H1 (cell line): ENCODE measurements around the gene TGFA. TPM values are rescaled to one million over a fixed set of nuclear protein-coding genes. Genes with fewer than 3 reads are reported as not detected.

Source experiments
- CTCF ChIA-PET: fragments of 300-600 bp; sonication (Branson Sonifier 250); formaldehyde crosslinking; loops from one replicate; lab custom pipeline; 2021; ENCODE audit not compliant: partially characterized antibody; lab: Charles Lee
- POLR2A ChIA-PET: fragments of 300-600 bp; sonication (Branson Sonifier 250); formaldehyde crosslinking; loops from one replicate; lab custom pipeline; 2021; ENCODE audit warnings: inconsistent platforms; ENCODE audit not compliant: partially characterized antibody; lab: Charles Lee
- DNase-seq, 2 experiments: peaks; one replicate each; pipeline versions ENCODE4 v3.0.0 to v3.0.0-alpha.2; 2010 to 2022; ENCODE audit warnings: low spot score in 2 of 2, low read depth in 1 of 2, mixed read lengths in 1 of 2
- FAIRE-seq: peaks from 2 replicates; lab custom pipeline; 2011; peaks lifted over from hg19 to GRCh38; lab: Jason Lieb, UNC
- H2AFZ ChIP-seq: 2 replicates; pipeline ENCODE4 v1.8.1; 2012; ENCODE audit warnings: low read length, inconsistent platforms
- H2AK5ac ChIP-seq: 2 replicates; pipeline ENCODE4 v1.6.1; 2013; ENCODE audit warnings: low read depth, low read length
- H2BK120ac ChIP-seq: replicated peaks from 2 replicates; pipeline ENCODE3; 2013; ENCODE audit warnings: low read depth, low read length, inconsistent platforms
- H2BK12ac ChIP-seq: 2 replicates; pipeline ENCODE4 v1.6.1; 2013; ENCODE audit warnings: low read depth, low read length
- H2BK15ac ChIP-seq: 2 replicates; pipeline ENCODE4 v1.6.1; 2013; ENCODE audit warnings: low read length
- H2BK20ac ChIP-seq: 2 replicates; pipeline ENCODE4 v1.6.1; 2013; ENCODE audit warnings: low read length
- H2BK5ac ChIP-seq: 2 replicates; pipeline ENCODE4 v1.6.1; 2013; ENCODE audit warnings: low read depth, low read length
- H3K14ac ChIP-seq: 2 replicates; pipeline ENCODE4 v1.6.1; 2013; ENCODE audit warnings: inconsistent platforms; ENCODE audit not compliant: insufficient read length
- H3K18ac ChIP-seq: 2 replicates; pipeline ENCODE4 v1.6.1; 2013; ENCODE audit warnings: low read length; ENCODE audit errors: extremely low read depth
- H3K23ac ChIP-seq: 2 replicates; pipeline ENCODE4 v1.6.1; 2013; ENCODE audit warnings: inconsistent platforms; ENCODE audit not compliant: insufficient read length
- H3K23me2 ChIP-seq: 2 replicates; pipeline ENCODE4 v1.6.1; 2013; ENCODE audit warnings: low read depth, low read length
- H3K27ac ChIP-seq: 2 replicates; pipeline ENCODE4 v1.6.1; 2011; ENCODE audit warnings: low read depth, low read length, inconsistent platforms
- H3K27me3 ChIP-seq, 4 experiments: replicated peaks in 1 of 4; 1 replicate in 1 of 4; 2 replicates in 3 of 4; pipeline versions ENCODE4 v1.6.1 to v1.8.1; 2011 to 2013; ENCODE audit warnings: low read length in 3 of 4, mild to moderate bottlenecking in 3 of 4, inconsistent platforms in 2 of 4, mixed read lengths in 2 of 4, moderate library complexity in 1 of 4; ENCODE audit not compliant: control insufficient read depth in 3 of 4, insufficient read depth in 3 of 4; ENCODE audit errors: extremely low read depth in 1 of 4
- H3K36me3 ChIP-seq, 4 experiments: 2 replicates each; pipeline versions ENCODE4 v1.6.1 to v1.8.1; 2011 to 2013; ENCODE audit warnings: mild to moderate bottlenecking in 4 of 4, low read length in 3 of 4, moderate library complexity in 2 of 4, control low read depth in 1 of 4, inconsistent platforms in 1 of 4; ENCODE audit not compliant: insufficient read depth in 4 of 4, control insufficient read depth in 2 of 4
- H3K4ac ChIP-seq: replicated peaks from 2 replicates; pipeline ENCODE3; 2013; ENCODE audit warnings: low read length, low read depth, mixed read lengths, inconsistent platforms; ENCODE audit not compliant: insufficient read length
- H3K4me1 ChIP-seq, 4 experiments: replicated peaks in 1 of 4; 1 replicate in 1 of 4; 2 replicates in 3 of 4; pipeline versions ENCODE4 v1.6.1 to v1.8.1; 2011 to 2013; ENCODE audit warnings: low read length in 3 of 4, inconsistent platforms in 2 of 4, mixed read lengths in 1 of 4; ENCODE audit not compliant: insufficient read depth in 4 of 4, control insufficient read depth in 3 of 4
- H3K4me2 ChIP-seq, 2 experiments: 2 replicates each; pipeline versions ENCODE4 v1.6.1 to v1.8.1; 2011 to 2013; ENCODE audit warnings: low read depth in 2 of 2, low read length in 2 of 2, control low read depth in 1 of 2, inconsistent platforms in 1 of 2, mild to moderate bottlenecking in 1 of 2; ENCODE audit not compliant: insufficient read depth in 1 of 2
- H3K4me3 ChIP-seq, 4 experiments: fragments of 200-600, 300-600 bp in 1 of 4; sonication (generic), shearing (Covaris generic), sonication (Bioruptor Twin) in 1 of 4; 2 replicates each; pipeline versions ENCODE4 v1.5.1 to v1.8.1; 2011 to 2016; ENCODE audit warnings: low read length in 4 of 4, low read depth in 3 of 4, control low read depth in 2 of 4, inconsistent platforms in 2 of 4, mild to moderate bottlenecking in 2 of 4, mixed read lengths in 1 of 4, moderate library complexity in 1 of 4; ENCODE audit not compliant: insufficient read depth in 2 of 4; ENCODE audit errors: extremely low read depth in 1 of 4
- H3K56ac ChIP-seq: replicated peaks from 2 replicates; pipeline ENCODE3; 2013; ENCODE audit warnings: low read depth, mild to moderate bottlenecking, mixed read lengths, low read length, inconsistent platforms; ENCODE audit not compliant: insufficient read length
- H3K79me1 ChIP-seq: 2 replicates; pipeline ENCODE4 v1.6.1; 2013; ENCODE audit warnings: low read depth, low read length, control low read depth
- H3K79me2 ChIP-seq, 2 experiments: 2 replicates each; pipeline versions ENCODE4 v1.6.1 to v1.8.1; 2012 to 2013; ENCODE audit warnings: low read length in 2 of 2, mild to moderate bottlenecking in 2 of 2, inconsistent platforms in 1 of 2; ENCODE audit not compliant: insufficient read depth in 2 of 2, control insufficient read depth in 1 of 2
- H3K9ac ChIP-seq, 4 experiments: replicated peaks in 1 of 4; 1 replicate in 1 of 4; 2 replicates in 3 of 4; pipeline versions ENCODE4 v1.6.1 to v1.8.1; 2011 to 2013; ENCODE audit warnings: low read depth in 3 of 4, low read length in 3 of 4, control low read depth in 2 of 4, mild to moderate bottlenecking in 2 of 4, moderate library complexity in 2 of 4, inconsistent platforms in 1 of 4; ENCODE audit errors: extremely low read depth in 1 of 4
- H3K9me3 ChIP-seq, 2 experiments: 2 replicates each; pipeline versions ENCODE4 v1.6.1 to v1.8.1; 2012 to 2013; ENCODE audit warnings: mild to moderate bottlenecking in 2 of 2, moderate library complexity in 2 of 2, control low read depth in 1 of 2, inconsistent platforms in 1 of 2, low read depth in 1 of 2, low read length in 1 of 2, mixed read lengths in 1 of 2; ENCODE audit not compliant: insufficient read depth in 2 of 2
- H4K20me1 ChIP-seq, 2 experiments: replicated peaks in 1 of 2; 2 replicates each; pipeline versions ENCODE3 to v1.8.1; 2011 to 2013; ENCODE audit warnings: inconsistent platforms in 2 of 2, low read length in 2 of 2, mild to moderate bottlenecking in 1 of 2; ENCODE audit not compliant: insufficient read depth in 2 of 2, control insufficient read depth in 1 of 2
- H4K5ac ChIP-seq: 2 replicates; pipeline ENCODE4 v1.6.1; 2013; ENCODE audit warnings: low read length, low read depth, mixed read lengths, inconsistent platforms; ENCODE audit not compliant: insufficient read length
- H4K8ac ChIP-seq: 2 replicates; pipeline ENCODE4 v1.8.0; 2013; ENCODE audit warnings: mild to moderate bottlenecking, moderate library complexity, low read length, inconsistent platforms; ENCODE audit not compliant: insufficient read depth; ENCODE audit errors: extremely low read depth
- H4K91ac ChIP-seq: replicated peaks from 2 replicates; pipeline ENCODE3; 2013; ENCODE audit warnings: low read length, mixed read lengths, inconsistent platforms; ENCODE audit not compliant: insufficient read length
- CTCF ChIP-seq, 3 experiments: IDR thresholded peaks; 1 replicate in 2 of 3; 2 replicates in 1 of 3; pipeline versions ENCODE4 v1.5.1 to v1.6.1; 2011; ENCODE audit warnings: low read length in 3 of 3, mild to moderate bottlenecking in 3 of 3, inconsistent platforms in 2 of 3, low read depth in 1 of 3, moderate library complexity in 1 of 3; ENCODE audit not compliant: insufficient read depth in 1 of 3; ENCODE audit errors: control extremely low read depth in 1 of 3
- JUN ChIP-seq: IDR thresholded peaks from 2 replicates; pipeline ENCODE4 v1.6.1; 2011; ENCODE audit warnings: low read depth, mild to moderate bottlenecking, improper control_type of control experiment, low read length
- KDM5A ChIP-seq: fragments of 200-600 bp; IDR thresholded peaks from 2 replicates; pipeline ENCODE4 v1.7.1; 2012; ENCODE audit warnings: mild to moderate bottlenecking, low read length, inconsistent platforms, mixed read lengths
- MAFK ChIP-seq: IDR thresholded peaks from 2 replicates; pipeline ENCODE4 v1.6.1; 2012; ENCODE audit warnings: low read depth, mild to moderate bottlenecking, improper control_type of control experiment, low read length
- POLR2A ChIP-seq, 2 experiments: IDR thresholded peaks; 1 replicate in 1 of 2; 2 replicates in 1 of 2; pipeline ENCODE4 v1.6.1; 2011; ENCODE audit warnings: low read depth in 2 of 2, low read length in 2 of 2, mild to moderate bottlenecking in 2 of 2; ENCODE audit errors: control extremely low read depth in 1 of 2
- SAP30 ChIP-seq: fragments of 300-600 bp; sonication (generic); IDR thresholded peaks from 2 replicates; pipeline ENCODE4 v1.7.1; 2012; ENCODE audit warnings: low read length, moderate library complexity, mild to moderate bottlenecking, inconsistent platforms; ENCODE audit not compliant: insufficient read depth, insufficient replicate concordance
- SIRT6 ChIP-seq: IDR thresholded peaks from one replicate; pipeline ENCODE4 v1.7.1; 2012; ENCODE audit warnings: low read length, inconsistent platforms
- USF2 ChIP-seq: IDR thresholded peaks from 2 replicates; pipeline ENCODE4 v1.6.1; 2011; ENCODE audit warnings: low read length, improper control_type of control experiment
- WGBS, 2 experiments: shearing (Covaris generic) in 1 of 2; methylation state at CpG; one replicate each; pipeline versions ENCODE4 v1.1.6 to v1.1.7; 2013 to 2015; ENCODE audit warnings: low lambda C conversion rate in 2 of 2, mixed read lengths in 2 of 2, inconsistent platforms in 1 of 2, low coverage in 1 of 2, missing lambda C conversion rate in 1 of 2; ENCODE audit not compliant: insufficient replicate concordance in 2 of 2, insufficient coverage in 1 of 2, insufficient read length in 1 of 2; ENCODE audit errors: extremely low coverage in 1 of 2, missing lambda C conversion rate in 1 of 2; 5-methylcytosine and 5-hydroxymethylcytosine counted together
- polyA plus RNA-seq, 7 experiments: library from polyadenylated mRNA; depleted of rRNA in 3 of 7; stranded (reverse) in 5 of 7; unstranded in 2 of 7; fragments of >200 nt in 5 of 7; fragments of 200-250 nt in 2 of 7; gene quantifications; 1 replicate in 5 of 7; 2 replicates in 1 of 7; 4 replicates in 1 of 7; pipeline versions ENCODE4 v1.2.1 to v1.2.3, GENCODE V29; 2011 to 2013; ENCODE audit warnings: missing spikeins in 2 of 7, mixed read lengths in 2 of 7
- total RNA-seq: library from RNA; stranded (reverse); fragmentation: NEBNext Ultra II Directional; extraction: Animal tissue kit (Norgen Biotek cat#: 25700); gene quantifications from 2 replicates; pipeline ENCODE4 v1.2.1, GENCODE V29; 2021

TGFA gene
- total and polyA plus RNA-seq, 2 of the 8 experiments (the other 6 are each of a cell fraction or from before 2014, with no cell fraction given): 1.8 to 3.7 TPM

GRCh38 chr2:70475266-70475665 lies 78.4 kb downstream of the TGFA start:
- Histone ChIP-seq H4K8ac (no peak overlapping the region), H3K9ac (no peak overlapping the region), H4K5ac (no peak overlapping the region), H3K56ac (no peak overlapping the region), H4K91ac (no peak overlapping the region), H3K79me1 (no peaks in the 10 kb centered on the region), H3K18ac (no peak overlapping the region), H3K27me3 (peaks cover 0 to 3% (median 0%) of the 10 kb centered on the region in 4 experiments; a peak in 1 of 7 replicates), H3K79me2 (no peaks in the 10 kb centered on the region), H2BK20ac (no peak overlapping the region), H3K14ac (no peak overlapping the region), H2AK5ac (no peak overlapping the region), H2AFZ (no peak overlapping the region), H3K23me2 (no peaks in the 10 kb centered on the region; the same call in 1 of the 2 replicates), H3K4ac (no peak overlapping the region), H2BK5ac (no peak overlapping the region), H3K27ac (no peak overlapping the region), H3K23ac (no peak overlapping the region), H2BK120ac (no peak overlapping the region), H3K9me3 (no peaks in the 10 kb centered on the region), H2BK12ac (no peak overlapping the region), H3K4me2 (no peak overlapping the region), H3K4me3 (no peak overlapping the region), H3K4me1 (peaks cover 0 to 4% (median under 1%) of the 10 kb centered on the region in 4 experiments; a peak in 4 of 7 replicates), H3K36me3 (no peaks in the 10 kb centered on the region), H2BK15ac (no peak overlapping the region), H4K20me1 (no peaks in the 10 kb centered on the region)
- TF ChIP-seq CTCF (IDR thresholded peaks at IDR 0.05; ENCODE audit: control extremely low read depth in 1 of 3, insufficient read depth in 1 of 3, low read depth in 1 of 3, low read length in 3 of 3) (no peak), SAP30 (no peak), MAFK (no peak), POLR2A (IDR thresholded peaks at IDR 0.05; ENCODE audit: control extremely low read depth in 1 of 2, low read depth in 2 of 2, low read length in 2 of 2) (no peak), USF2 (no peak), KDM5A (no peak), JUN (no peak), SIRT6 (no peak)
- POLR2A ChIA-PET: no interaction called here
- FAIRE-seq (no peak), DNase-seq (no peak)
- WGBS, 2 experiments: 91% methylated on average over 5 of the region's 5 CpGs; no CpG with 5 or more reads in 1 of the 2 experiments
- CTCF ChIA-PET: interaction anchor here (1.0 to 2.0 kb wide), 4 partner anchors 15 to 171 kb away, joined by 3 to 7 read pairs (median 3); no protein-coding TSS in a partner anchor
